ENCODE measurements around the gene MAST3.

Gene MAST3

GRCh38 chr19:18193388-18194180 is 96.0 kb downstream of the MAST3 start:
- no peak for DNase-seq

- DNase-seq: no peak
These were observed 96.6 kb downstream of the MAST3 start for GRCh38 chr19:18194181-18194530.

- peak; percentile 4 for DNase-seq
These were observed 97.1 kb downstream of the MAST3 start for GRCh38 chr19:18194554-18195238.

- no peak for DNase-seq
These were observed 98.9 kb downstream of the MAST3 start for GRCh38 chr19:18196511-18196845.

GRCh38 chr19:18197306-18197705 is 99.7 kb downstream of the MAST3 start:
- DNase-seq: no peak

GRCh38 chr19:18197941-18198340 is 100.4 kb downstream of the MAST3 start:
- DNase-seq: no peak

- DNase-seq: no peak
These were observed 100.8 kb downstream of the MAST3 start for GRCh38 chr19:18198374-18198773.

All from stimulated activated naive CD4-positive, alpha-beta T cell treated with Interleukin-2 at 50 U/mL for 16 hours (primary cell).